Spleen (tissue), 7 donors: ENCODE results near the gene TMPO.
"Not testable (repeated sequence)": the region's sequence is repeated elsewhere in the genome, so short reads cannot be mapped to it uniquely, and the experiment has no call there.

ENCODE experiments used
- POLR2AphosphoS5 ChIP-seq, 3 donors: sonication (generic); formaldehyde crosslinking; IDR thresholded peaks; one replicate each; pipeline ENCODE4 v1.5.1; 2017; ENCODE audit warnings: antibody characterized with exemption in 3 of 3
- TF ChIP-seq, protein P1 (sequence below), 11 experiments: fragments of 200-600 bp in 7 of 11; fragments of 450-650 bp in 4 of 11; sonication (generic) in 4 of 11; IDR thresholded peaks in 8 of 11; conservative IDR thresholded peaks in 3 of 11; 1 replicate in 7 of 11; 2 replicates in 4 of 11; pipeline versions ENCODE4 v1.4.0 to v1.8.0; 2016 to 2021; ENCODE audit warnings: antibody characterized with exemption in 11 of 11, inconsistent platforms in 4 of 11, mild to moderate bottlenecking in 1 of 11
- donor health status: DM: no; HTN: no; CAD: no; lungs with moderate emphysema.
- donor health status: DM: no; HTN: no; CAD: no.
- donor health status: DM: no; HTN: no; CAD: no.

DNA sequence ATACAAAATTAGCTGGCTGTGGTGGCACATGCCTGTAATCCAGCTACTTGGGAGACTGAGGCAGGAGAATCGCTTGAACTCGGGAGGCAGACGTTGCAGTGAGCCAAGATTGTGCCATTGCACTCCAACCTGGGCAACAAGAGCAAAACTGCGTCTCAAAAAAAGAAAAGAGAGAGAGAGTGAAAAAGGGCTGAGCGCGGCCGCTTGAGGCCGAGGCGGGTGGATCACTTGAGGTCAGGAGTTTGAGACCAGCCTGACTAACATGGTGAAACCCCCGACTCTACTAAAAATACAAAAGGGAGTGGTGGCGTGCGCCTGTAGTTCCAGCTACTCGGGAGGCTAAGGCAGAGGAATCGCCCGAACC, 14.1 kb upstream of the TMPO start:
- TF ChIP-seq, protein P1, sequence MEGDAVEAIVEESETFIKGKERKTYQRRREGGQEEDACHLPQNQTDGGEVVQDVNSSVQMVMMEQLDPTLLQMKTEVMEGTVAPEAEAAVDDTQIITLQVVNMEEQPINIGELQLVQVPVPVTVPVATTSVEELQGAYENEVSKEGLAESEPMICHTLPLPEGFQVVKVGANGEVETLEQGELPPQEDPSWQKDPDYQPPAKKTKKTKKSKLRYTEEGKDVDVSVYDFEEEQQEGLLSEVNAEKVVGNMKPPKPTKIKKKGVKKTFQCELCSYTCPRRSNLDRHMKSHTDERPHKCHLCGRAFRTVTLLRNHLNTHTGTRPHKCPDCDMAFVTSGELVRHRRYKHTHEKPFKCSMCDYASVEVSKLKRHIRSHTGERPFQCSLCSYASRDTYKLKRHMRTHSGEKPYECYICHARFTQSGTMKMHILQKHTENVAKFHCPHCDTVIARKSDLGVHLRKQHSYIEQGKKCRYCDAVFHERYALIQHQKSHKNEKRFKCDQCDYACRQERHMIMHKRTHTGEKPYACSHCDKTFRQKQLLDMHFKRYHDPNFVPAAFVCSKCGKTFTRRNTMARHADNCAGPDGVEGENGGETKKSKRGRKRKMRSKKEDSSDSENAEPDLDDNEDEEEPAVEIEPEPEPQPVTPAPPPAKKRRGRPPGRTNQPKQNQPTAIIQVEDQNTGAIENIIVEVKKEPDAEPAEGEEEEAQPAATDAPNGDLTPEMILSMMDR (IDR thresholded peaks at IDR 0.05 in 8 of 11, conservative IDR thresholded peaks at IDR 0.05 in 3 of 11): not testable (repeated sequence)
- TF ChIP-seq POLR2AphosphoS5 (IDR thresholded peaks at IDR 0.05): not testable (repeated sequence)
